Measurements from ENCODE around the gene IRS2. TPM values are rescaled to one million over a fixed set of nuclear protein-coding genes. Genes with fewer than 3 reads are reported as not detected.

IRS2 gene
- total RNA-seq, 2 donors from 2014 or later, result 11.4 to 22.7 TPM

DNA sequence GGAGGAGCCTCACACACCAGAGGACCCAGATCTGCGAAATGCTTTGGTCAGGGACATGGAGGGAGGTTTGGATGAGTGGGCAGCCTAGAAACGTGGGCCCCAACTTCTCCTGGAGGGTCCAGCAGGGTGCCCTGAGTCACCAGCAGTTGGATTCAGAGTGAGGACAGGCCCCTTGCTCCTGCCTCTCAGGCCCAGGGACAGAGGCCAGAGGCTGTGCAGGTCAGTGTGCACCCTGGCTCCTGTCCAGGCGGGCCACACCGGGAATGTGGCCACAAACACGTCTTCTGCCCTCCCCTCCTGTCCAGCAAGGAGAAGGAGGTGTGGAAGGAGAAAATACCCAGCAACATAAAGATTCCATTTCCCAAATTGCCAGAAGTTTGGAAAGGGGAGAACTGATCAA lies 19.4 kb downstream of the IRS2 start:
- no peak overlapping the region for H3K27ac ChIP-seq
- no peak for ATAC-seq
- H3K27me3 ChIP-seq, result no peaks in the 10 kb centered on the region
- H3K4me1 ChIP-seq, result peaks cover 7% of the 10 kb centered on the region
- TF ChIP-seq, protein P1, sequence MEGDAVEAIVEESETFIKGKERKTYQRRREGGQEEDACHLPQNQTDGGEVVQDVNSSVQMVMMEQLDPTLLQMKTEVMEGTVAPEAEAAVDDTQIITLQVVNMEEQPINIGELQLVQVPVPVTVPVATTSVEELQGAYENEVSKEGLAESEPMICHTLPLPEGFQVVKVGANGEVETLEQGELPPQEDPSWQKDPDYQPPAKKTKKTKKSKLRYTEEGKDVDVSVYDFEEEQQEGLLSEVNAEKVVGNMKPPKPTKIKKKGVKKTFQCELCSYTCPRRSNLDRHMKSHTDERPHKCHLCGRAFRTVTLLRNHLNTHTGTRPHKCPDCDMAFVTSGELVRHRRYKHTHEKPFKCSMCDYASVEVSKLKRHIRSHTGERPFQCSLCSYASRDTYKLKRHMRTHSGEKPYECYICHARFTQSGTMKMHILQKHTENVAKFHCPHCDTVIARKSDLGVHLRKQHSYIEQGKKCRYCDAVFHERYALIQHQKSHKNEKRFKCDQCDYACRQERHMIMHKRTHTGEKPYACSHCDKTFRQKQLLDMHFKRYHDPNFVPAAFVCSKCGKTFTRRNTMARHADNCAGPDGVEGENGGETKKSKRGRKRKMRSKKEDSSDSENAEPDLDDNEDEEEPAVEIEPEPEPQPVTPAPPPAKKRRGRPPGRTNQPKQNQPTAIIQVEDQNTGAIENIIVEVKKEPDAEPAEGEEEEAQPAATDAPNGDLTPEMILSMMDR (IDR thresholded peaks at IDR 0.05), result no peak
- no peak for TF ChIP-seq POLR2A (IDR thresholded peaks at IDR 0.05)
- intact Hi-C loops (cut with DNase I), result no loop called here
- H3K4me3 ChIP-seq, result no peak overlapping the region
- DNase-seq, result no peak
- H3K36me3 ChIP-seq (replicated peaks in 1 of 2; ENCODE audit: insufficient read depth in 1 of 2, low read depth in 2 of 2), result no peaks in the 10 kb centered on the region
- 64 to 65% methylated on average over 5 of the region's 5 CpGs for WGBS, 2 donors
- H3K9me3 ChIP-seq, result no peaks in the 10 kb centered on the region

DNA sequence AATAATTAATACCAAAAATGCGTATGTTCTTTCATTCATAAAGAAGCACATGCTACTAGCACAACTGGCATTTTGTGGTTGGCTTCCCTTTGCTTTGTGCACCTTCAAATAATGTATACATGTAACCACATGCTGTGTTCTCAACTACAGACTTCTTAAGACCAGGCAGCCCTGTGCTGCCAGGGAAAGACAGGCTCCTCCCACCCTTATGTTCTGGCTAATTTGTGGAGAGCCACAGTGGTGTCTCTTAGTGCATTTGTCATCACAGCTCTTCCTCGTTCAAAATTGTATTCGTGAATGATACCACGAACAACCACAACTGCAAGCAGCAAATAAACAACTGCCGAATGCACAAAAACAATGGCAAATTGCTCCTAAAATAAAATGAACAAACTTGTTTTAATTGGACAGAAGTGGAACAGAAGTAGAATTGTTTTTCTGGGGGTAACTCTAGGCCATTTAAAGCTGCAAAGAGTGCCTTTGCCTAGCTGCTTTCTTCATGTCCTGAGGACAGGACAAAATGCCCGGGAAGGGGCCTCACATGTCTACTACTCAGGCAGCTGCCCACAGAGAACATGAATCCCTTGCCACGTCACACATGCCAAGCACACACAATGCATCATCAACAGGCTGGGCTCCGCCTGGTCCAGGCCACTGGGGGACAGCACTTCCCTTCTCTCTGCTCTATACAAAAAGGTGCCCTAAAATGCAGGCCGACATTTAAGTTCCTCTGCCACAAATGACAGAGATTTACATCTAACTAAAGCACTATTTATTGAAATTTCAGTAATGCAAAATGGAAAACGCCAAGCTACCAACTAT lies 21.7 kb downstream of the IRS2 start:
- H3K4me1 ChIP-seq, result peaks cover 7% of the 10 kb centered on the region
- no peaks in the 10 kb centered on the region for H3K9me3 ChIP-seq
- WGBS, 2 donors, result 75 to 89% methylated on average over 10 of the region's 10 CpGs
- intact Hi-C loops (cut with DNase I), result no loop called here
- no peak for DNase-seq
- no peak for TF ChIP-seq POLR2A (IDR thresholded peaks at IDR 0.05)
- TF ChIP-seq, protein P1 (IDR thresholded peaks at IDR 0.05), result no peak
- no peaks in the 10 kb centered on the region for H3K36me3 ChIP-seq (replicated peaks in 1 of 2; ENCODE audit: insufficient read depth in 1 of 2, low read depth in 2 of 2)
- no peak overlapping the region for H3K4me3 ChIP-seq
- no peak overlapping the region for H3K27ac ChIP-seq
- ATAC-seq, result no peak
- no peaks in the 10 kb centered on the region for H3K27me3 ChIP-seq

DNA sequence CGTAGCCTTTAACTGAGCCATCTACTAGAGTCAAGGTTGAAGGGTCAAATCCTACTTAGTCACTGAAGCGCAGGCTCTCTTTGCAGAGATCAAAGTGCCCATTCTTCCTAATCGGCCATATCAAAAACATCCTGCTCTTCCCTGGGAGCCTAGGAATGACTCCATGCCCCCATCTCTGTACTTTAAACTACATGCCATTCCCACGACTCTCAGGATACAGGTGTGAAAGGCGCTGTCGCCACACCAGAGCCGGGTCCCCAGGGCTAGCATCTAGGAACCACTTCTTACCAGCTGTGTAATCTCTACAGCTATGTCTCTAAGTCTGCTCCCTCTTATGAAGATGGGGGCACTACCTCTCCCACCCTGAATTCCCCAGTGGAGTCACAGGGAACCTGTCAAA lies 22.3 kb downstream of the IRS2 start:
- intact Hi-C loops (cut with DNase I), result no loop called here
- no peak for DNase-seq

DNA sequence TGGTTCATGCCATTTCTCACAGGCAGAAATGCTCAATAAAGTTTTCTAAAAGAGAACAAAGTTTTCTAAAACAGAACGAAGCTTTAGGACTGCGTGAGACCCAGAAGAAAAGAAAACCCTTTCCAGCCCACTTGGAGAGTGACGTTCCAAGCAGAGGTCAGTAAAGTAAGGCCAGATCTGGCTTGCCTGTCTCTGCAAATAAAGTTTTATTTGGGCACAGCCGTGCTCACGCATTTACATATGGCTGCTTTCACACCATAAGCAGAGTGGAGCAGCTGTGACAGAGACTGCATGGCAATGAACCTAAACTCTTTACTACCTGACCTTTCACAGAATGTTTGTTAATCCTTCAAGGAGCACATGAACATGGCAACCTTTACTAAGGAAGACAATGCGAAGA lies 23.6 kb downstream of the IRS2 start:
- peaks cover 7% of the 10 kb centered on the region for H3K4me1 ChIP-seq
- no peaks in the 10 kb centered on the region for H3K9me3 ChIP-seq
- H3K36me3 ChIP-seq (replicated peaks in 1 of 2; ENCODE audit: insufficient read depth in 1 of 2, low read depth in 2 of 2), result no peaks in the 10 kb centered on the region
- TF ChIP-seq, protein P1 (IDR thresholded peaks at IDR 0.05), result no peak
- TF ChIP-seq POLR2A (IDR thresholded peaks at IDR 0.05), result no peak
- no peak overlapping the region for H3K4me3 ChIP-seq
- ATAC-seq (no peak), DNase-seq (no peak)
- intact Hi-C loops (cut with DNase I), result no loop called here
- H3K27ac ChIP-seq, result no peak overlapping the region
- H3K27me3 ChIP-seq, result no peaks in the 10 kb centered on the region
- WGBS, 2 donors, result 87 to 92% methylated on average over 6 of the region's 6 CpGs

More for the DNA sequence above, 22.3 kb downstream of the IRS2 start:
- Histone ChIP-seq H3K4me3 (no peak overlapping the region), H3K27me3 (no peaks in the 10 kb centered on the region), H3K9me3 (no peaks in the 10 kb centered on the region), H3K27ac (no peak overlapping the region), H3K4me1 (peaks cover 7% of the 10 kb centered on the region), H3K36me3 (replicated peaks in 1 of 2; ENCODE audit: insufficient read depth in 1 of 2, low read depth in 2 of 2) (no peaks in the 10 kb centered on the region)
- no peak for ATAC-seq
- TF ChIP-seq POLR2A (IDR thresholded peaks at IDR 0.05), result no peak
- TF ChIP-seq, protein P1 (IDR thresholded peaks at IDR 0.05), result no peak
- 84 to 90% methylated on average over 7 of the region's 7 CpGs for WGBS, 2 donors

DNA sequence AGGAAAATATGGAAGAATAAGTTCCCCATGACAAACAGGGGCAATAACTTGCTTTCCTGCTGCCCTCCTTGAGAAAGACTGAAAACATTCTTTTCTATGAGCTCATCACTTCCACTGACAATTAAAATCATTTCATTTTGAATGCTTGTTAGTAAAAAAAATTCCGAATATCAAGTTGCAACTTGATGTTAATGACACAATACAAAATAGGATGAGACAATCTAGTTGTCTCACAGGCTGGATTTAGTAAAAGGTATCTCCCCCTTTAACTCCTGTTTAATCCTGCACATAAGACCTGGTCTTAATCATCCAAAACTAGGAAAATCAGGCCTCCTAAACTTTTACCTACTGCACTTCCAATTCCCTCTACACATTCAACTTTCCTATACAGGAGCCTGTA lies 24.7 kb downstream of the IRS2 start:
- intact Hi-C loops (cut with DNase I), result no loop called here
- H3K9me3 ChIP-seq, result no peaks in the 10 kb centered on the region
- no peak overlapping the region for H3K27ac ChIP-seq
- WGBS, 2 donors, result 94 to 95% methylated on average over 1 of the region's 1 CpG
- ATAC-seq, result no peak
- no peaks in the 10 kb centered on the region for H3K36me3 ChIP-seq (replicated peaks in 1 of 2; ENCODE audit: insufficient read depth in 1 of 2, low read depth in 2 of 2)
- no peak for TF ChIP-seq POLR2A (IDR thresholded peaks at IDR 0.05)
- TF ChIP-seq, protein P1 (IDR thresholded peaks at IDR 0.05), result no peak
- no peak for DNase-seq
- H3K27me3 ChIP-seq, result no peaks in the 10 kb centered on the region
- H3K4me1 ChIP-seq, result peaks cover under 1% of the 10 kb centered on the region
- no peak overlapping the region for H3K4me3 ChIP-seq

Data from body of pancreas (tissue), 4 donors.